ENCODE measurements around the gene EPB41. TPM values are rescaled to one million over a fixed set of nuclear protein-coding genes. Genes with fewer than 3 reads are reported as not detected.
"Not testable (repeated sequence)": the region's sequence is repeated elsewhere in the genome, so short reads cannot be mapped to it uniquely, and the experiment has no call there.

Gene EPB41
- polyA plus RNA-seq, result 10 to 100 TPM in 2 of 3 donors, 1 to 10 TPM in 1; 7.0 to 16.3 (median 11.0) TPM

DNA sequence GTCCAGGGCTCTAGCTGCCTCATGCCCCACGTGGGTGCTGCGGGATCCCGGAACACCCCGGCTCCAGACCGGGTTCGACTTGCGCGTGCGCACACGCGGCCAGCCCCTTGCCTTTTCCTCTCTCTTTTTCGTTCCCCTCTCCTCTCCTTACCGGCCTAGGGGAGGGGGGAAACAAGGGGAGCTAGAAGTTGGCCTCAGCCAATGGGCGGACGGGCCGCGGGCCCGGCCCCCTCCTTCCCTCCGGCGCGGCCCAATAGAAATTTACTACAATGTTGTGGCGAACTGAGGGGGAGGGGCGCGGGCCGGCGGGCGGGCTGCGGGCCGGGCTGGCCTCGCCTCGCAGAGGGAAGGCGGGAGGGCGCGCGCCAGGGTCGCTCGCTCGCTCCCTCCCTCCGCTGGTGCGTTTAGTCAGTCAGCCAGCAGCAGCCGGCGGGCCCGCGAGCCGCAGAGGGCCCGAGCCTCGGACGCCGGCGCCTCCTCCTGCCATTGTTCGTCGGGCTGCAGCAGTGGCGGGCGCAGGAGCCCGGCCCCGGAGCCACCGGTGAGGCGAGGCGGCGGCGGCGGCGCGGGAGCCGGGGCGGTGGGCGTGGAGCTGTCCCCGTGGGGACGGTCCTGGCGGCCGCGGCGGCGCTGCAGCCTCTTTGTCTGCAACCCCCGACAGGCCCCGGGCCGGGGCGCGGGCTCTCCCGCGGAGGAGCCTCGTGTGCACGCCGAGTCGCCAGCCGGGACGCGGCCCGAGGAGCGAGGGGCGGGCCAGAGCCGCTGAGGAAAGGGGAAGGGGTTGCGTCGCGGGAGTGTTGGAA, at the start of gene EPB41:
Gene EPB41, plus strand, starts transcription at position 342 of the 803 bp plus-strand sequence. CDS start 72,869 bp downstream, outside the sequence.
- 0 to 1% (median 0%) methylated on average over 66 to 95 of the region's 95 CpGs for WGBS, 3 donors

GRCh38 chr1:28864695-28865094, 49.7 kb upstream of the EPB41 start:
- 63 to 81% (median 77%) methylated on average over 6 of the region's 6 CpGs for WGBS, 3 donors
- H3K27ac ChIP-seq (ENCODE audit: low read depth, low read length), result no peak overlapping the region

More for the DNA sequence above, at the start of gene EPB41:
- no peak within 1 kb of the TSS for H3K27ac ChIP-seq (ENCODE audit: low read depth, low read length)

DNA sequence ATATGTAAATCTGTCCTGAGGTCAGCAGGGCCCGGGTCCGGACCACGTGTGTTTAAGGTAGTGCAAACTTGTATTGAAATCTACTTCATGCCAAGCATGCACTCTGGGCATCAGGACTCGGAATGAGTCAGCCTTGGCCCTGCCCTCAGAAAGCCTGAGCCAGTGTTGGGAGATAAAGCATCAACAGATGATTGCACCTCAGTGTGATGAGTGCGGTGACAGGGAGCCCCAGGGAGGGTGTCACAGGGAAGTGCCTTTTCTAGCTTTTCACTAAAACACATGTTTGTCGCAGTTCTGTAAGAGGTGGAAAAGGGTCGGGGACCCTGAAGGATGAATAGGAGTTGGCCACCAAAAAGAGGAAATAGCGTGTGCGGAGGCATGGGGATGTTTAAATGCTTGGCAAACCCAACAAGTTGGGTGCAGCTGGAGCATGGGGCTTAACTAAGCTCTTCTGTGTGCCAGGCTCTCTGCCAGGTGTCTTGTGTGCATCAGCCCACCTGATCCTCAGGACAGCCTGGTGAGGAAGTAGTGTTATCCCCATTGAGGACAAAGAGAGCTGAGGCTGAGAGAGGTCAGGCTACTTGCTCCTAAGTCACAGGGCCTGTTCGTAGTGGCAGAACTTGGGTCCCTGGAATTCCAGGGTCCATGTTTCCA, 48.2 kb upstream of the EPB41 start:
- 73 to 78% (median 78%) methylated on average over 10 of the region's 10 CpGs for WGBS, 3 donors
- no peak overlapping the region for H3K27ac ChIP-seq (ENCODE audit: low read depth, low read length)

- WGBS, 3 donors, result 60 to 68% (median 63%) methylated on average over 3 of the region's 3 CpGs
- H3K27ac ChIP-seq (ENCODE audit: low read depth, low read length), result no peak overlapping the region
Observed at GRCh38 chr1:28867850-28868249, 46.5 kb upstream of the EPB41 start.

- H3K27ac ChIP-seq (ENCODE audit: low read depth, low read length), result no peak overlapping the region
- WGBS, 3 donors, result 92 to 95% (median 94%) methylated on average over 5 of the region's 5 CpGs
Observed at GRCh38 chr1:28869952-28870351, 44.4 kb upstream of the EPB41 start.

DNA sequence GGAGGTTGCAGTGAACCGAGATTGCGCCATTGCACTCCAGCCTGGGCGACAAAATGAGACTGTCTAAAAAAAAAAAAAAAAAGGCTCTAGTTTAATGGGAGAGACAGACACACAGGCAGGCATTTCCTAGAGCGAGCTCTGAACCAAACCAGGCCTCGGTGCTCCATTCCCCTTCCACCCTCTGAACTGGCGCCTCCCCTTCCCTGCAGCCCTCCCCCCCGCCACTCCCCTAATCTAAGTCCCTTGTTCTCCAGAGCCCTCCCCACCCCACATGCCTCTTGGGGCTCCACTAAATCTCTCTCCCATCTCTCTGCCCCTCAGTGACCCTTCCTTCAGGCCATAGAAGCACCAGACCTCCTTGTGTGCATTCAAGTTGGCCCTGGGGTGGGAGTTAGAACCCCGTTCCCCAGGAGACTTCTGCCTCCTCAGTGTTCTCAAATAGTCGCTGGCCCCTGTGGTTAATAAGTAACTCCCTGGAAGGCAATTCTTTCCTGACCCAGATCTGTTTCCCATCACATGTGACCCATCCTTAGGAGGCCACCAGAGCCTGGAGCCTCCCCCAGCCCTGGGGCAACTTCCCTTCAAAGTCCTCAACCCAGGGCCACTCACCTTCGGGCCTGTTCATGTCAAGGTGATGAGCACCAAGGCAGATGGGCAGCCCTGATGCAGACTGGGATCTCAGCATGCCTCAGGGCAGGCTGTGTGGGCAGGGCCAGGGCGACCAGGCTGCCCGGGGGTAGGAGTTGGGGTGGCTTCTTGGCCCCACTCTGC, 42.6 kb upstream of the EPB41 start:
- 77 to 89% (median 81%) methylated on average over 11 to 12 of the region's 12 CpGs for WGBS, 3 donors
- no peak overlapping the region for H3K27ac ChIP-seq (ENCODE audit: low read depth, low read length)

- not testable (repeated sequence) for H3K27ac ChIP-seq (ENCODE audit: low read depth, low read length)
- 38 to 90% (median 58%) methylated on average over 5 of the region's 5 CpGs for WGBS, 3 donors
Observed at GRCh38 chr1:28875134-28875533, 39.2 kb upstream of the EPB41 start.

DNA sequence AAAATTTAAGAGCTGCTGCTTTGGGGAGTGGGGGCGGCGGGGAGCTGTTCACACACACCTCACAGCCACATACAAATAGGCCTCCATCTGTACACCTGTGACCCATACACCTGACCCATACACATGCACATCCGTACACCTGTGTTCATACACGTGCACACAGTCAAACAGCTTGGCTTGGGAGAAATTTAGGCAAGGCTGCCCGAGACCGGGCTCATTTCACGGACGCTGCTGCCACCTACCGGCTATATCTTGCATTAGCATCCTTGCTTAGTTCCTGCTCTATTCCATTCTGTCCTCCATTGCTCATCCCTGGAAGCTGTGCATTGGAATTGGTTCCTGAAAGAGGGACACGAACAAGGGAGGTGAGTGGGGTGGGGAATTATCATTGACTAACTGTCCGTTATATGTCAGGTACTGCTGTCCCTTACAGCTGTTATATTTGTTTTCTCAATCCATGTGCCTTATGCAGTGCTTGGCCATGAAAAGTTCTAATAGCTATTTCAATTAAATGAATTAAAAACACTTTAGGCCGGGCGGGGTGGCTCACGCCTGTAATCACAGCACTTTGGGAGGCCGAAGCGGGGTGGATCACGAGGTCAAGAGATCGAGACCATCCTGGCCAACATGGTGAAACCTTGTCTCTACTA, 37.1 kb upstream of the EPB41 start:
- no peak overlapping the region for H3K27ac ChIP-seq (ENCODE audit: low read depth, low read length)
- WGBS, 3 donors, result 15 to 25% (median 21%) methylated on average over 18 of the region's 18 CpGs

- 85 to 91% (median 86%) methylated on average over 4 of the region's 4 CpGs for WGBS, 3 donors
- H3K27ac ChIP-seq (ENCODE audit: low read depth, low read length), result no peak overlapping the region
Observed at GRCh38 chr1:28878796-28879195, 35.6 kb upstream of the EPB41 start.

- 29 to 40% (median 34%) methylated on average over 13 of the region's 13 CpGs for WGBS, 3 donors
- no peak overlapping the region for H3K27ac ChIP-seq (ENCODE audit: low read depth, low read length)
Observed at GRCh38 chr1:28882009-28882628, 32.2 kb upstream of the EPB41 start.

- WGBS, 3 donors, result 70 to 96% (median 91%) methylated on average over 1 of the region's 1 CpG
- H3K27ac ChIP-seq (ENCODE audit: low read depth, low read length), result no peak overlapping the region
Observed at GRCh38 chr1:28883242-28883616, 31.1 kb upstream of the EPB41 start.

GRCh38 chr1:28885472-28885877, 28.9 kb upstream of the EPB41 start:
- WGBS, 3 donors, result 83 to 87% (median 83%) methylated on average over 7 of the region's 7 CpGs
- H3K27ac ChIP-seq (ENCODE audit: low read depth, low read length), result no peak overlapping the region

- 52 to 54% (median 52%) methylated on average over 17 of the region's 17 CpGs for WGBS, 3 donors
Observed at GRCh38 chr1:28885977-28886730, 28.2 kb upstream of the EPB41 start.

DNA sequence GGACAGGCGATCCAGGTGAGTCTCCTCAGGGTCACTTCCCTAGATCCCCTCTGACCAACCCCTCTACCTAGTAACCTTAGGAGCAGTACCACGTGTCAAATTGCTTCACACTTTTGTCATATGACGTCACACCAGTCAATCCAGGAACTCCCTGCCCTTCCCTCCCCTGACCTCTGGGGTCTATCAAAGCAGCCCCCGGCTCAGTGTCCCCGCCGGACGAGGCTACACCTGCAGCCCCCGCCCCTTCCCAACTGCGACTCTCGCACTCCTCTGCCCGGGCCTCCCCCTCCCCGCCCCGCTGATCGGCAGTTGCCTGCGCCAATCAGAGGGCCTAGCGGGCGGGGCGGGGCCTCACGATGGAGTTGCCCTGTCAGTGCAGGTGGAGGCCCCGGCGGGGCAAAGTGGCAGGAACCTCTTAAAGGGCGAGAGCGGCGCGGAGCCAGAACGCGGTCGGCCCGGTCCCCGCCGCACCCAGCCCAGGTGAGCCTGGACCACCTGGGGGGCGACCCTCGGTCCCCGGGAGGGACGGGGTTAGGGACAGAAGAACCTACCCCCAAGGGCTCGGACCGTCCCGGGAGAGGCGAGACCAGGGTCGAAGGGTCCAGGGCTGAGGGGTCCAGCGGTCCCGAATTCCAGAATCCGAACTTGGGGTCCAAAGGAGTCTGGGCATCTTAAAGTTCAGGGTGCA, 27.5 kb upstream of the EPB41 start:
- H3K27ac ChIP-seq (ENCODE audit: low read depth, low read length), result no peak overlapping the region
- 1 to 3% (median 2%) methylated on average over 41 to 43 of the region's 43 CpGs for WGBS, 3 donors

More at GRCh38 chr1:28885977-28886730, 28.2 kb upstream of the EPB41 start:
- no peak overlapping the region for H3K27ac ChIP-seq (ENCODE audit: low read depth, low read length)

GRCh38 chr1:28887419-28887834, 26.9 kb upstream of the EPB41 start:
- H3K27ac ChIP-seq (ENCODE audit: low read depth, low read length), result no peak overlapping the region
- WGBS, 3 donors, result 1% methylated on average over 30 to 41 of the region's 41 CpGs

GRCh38 chr1:28887835-28888682, 26.3 kb upstream of the EPB41 start:
- WGBS, 3 donors, result 22 to 29% (median 27%) methylated on average over 23 to 24 of the region's 24 CpGs
- H3K27ac ChIP-seq (ENCODE audit: low read depth, low read length), result no peak overlapping the region

Data from adipose tissue (tissue), 3 donors.